ENCODE results near the gene ABLIM2.

ABLIM2 gene

GRCh38 chr4:8052160-8052691 is 106.4 kb downstream of the ABLIM2 start:
- no peak overlapping the region for H3K27ac ChIP-seq (ENCODE audit: low read length)
- no peak for DNase-seq
- H3K4me3 ChIP-seq (ENCODE audit: low read length) = no peak overlapping the region
- H3K27me3 ChIP-seq (replicated peaks; ENCODE audit: insufficient read depth, low read length) = peaks cover 81% of the 10 kb centered on the region
- no peaks in the 10 kb centered on the region for H3K9me2 ChIP-seq (replicated peaks; ENCODE audit: insufficient read depth, low read length)
- H3K4me2 ChIP-seq (ENCODE audit: low read depth, low read length) = no peak overlapping the region
- H3K36me3 ChIP-seq (replicated peaks; ENCODE audit: insufficient read depth, low read length) = no peaks in the 10 kb centered on the region
- no peaks in the 10 kb centered on the region for H3K79me2 ChIP-seq (ENCODE audit: low read length)
- no peaks in the 10 kb centered on the region for H4K20me1 ChIP-seq (ENCODE audit: insufficient read depth, low read length)
- no peaks in the 10 kb centered on the region for H3F3A ChIP-seq (ENCODE audit: insufficient read depth, low read length)
- no peaks in the 10 kb centered on the region for H3K4me1 ChIP-seq (ENCODE audit: low read length)
- no peaks in the 10 kb centered on the region for H3K9me3 ChIP-seq (replicated peaks; ENCODE audit: insufficient read depth, low read length)
- TF ChIP-seq, protein P1, sequence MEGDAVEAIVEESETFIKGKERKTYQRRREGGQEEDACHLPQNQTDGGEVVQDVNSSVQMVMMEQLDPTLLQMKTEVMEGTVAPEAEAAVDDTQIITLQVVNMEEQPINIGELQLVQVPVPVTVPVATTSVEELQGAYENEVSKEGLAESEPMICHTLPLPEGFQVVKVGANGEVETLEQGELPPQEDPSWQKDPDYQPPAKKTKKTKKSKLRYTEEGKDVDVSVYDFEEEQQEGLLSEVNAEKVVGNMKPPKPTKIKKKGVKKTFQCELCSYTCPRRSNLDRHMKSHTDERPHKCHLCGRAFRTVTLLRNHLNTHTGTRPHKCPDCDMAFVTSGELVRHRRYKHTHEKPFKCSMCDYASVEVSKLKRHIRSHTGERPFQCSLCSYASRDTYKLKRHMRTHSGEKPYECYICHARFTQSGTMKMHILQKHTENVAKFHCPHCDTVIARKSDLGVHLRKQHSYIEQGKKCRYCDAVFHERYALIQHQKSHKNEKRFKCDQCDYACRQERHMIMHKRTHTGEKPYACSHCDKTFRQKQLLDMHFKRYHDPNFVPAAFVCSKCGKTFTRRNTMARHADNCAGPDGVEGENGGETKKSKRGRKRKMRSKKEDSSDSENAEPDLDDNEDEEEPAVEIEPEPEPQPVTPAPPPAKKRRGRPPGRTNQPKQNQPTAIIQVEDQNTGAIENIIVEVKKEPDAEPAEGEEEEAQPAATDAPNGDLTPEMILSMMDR (IDR thresholded peaks at IDR 0.05; ENCODE audit: low read length) = no peak
- TF ChIP-seq EZH2 (optimal IDR thresholded peaks at IDR 0.05; ENCODE audit: low read depth, low read length) = no peak
- TF ChIP-seq EZH2phosphoT487 (IDR thresholded peaks at IDR 0.05; ENCODE audit: low read length) = no peak
- H2AFZ ChIP-seq (ENCODE audit: low read length) = no peak overlapping the region
- H3K9ac ChIP-seq (ENCODE audit: low read length) = no peak overlapping the region

- Histone ChIP-seq H3K9ac (ENCODE audit: low read length) (no peak overlapping the region), H3K27ac (ENCODE audit: low read length) (no peak overlapping the region), H3K4me3 (ENCODE audit: low read length) (no peak overlapping the region), H3F3A (ENCODE audit: insufficient read depth, low read length) (no peaks in the 10 kb centered on the region), H3K9me2 (replicated peaks; ENCODE audit: insufficient read depth, low read length) (no peaks in the 10 kb centered on the region), H3K4me1 (ENCODE audit: low read length) (no peaks in the 10 kb centered on the region), H3K27me3 (replicated peaks; ENCODE audit: insufficient read depth, low read length) (peaks cover 82% of the 10 kb centered on the region), H2AFZ (ENCODE audit: low read length) (no peak overlapping the region), H3K4me2 (ENCODE audit: low read depth, low read length) (no peak overlapping the region), H3K79me2 (ENCODE audit: low read length) (no peaks in the 10 kb centered on the region), H3K9me3 (replicated peaks; ENCODE audit: insufficient read depth, low read length) (no peaks in the 10 kb centered on the region), H3K36me3 (replicated peaks; ENCODE audit: insufficient read depth, low read length) (no peaks in the 10 kb centered on the region), H4K20me1 (ENCODE audit: insufficient read depth, low read length) (no peaks in the 10 kb centered on the region)
- no peak for TF ChIP-seq EZH2 (optimal IDR thresholded peaks at IDR 0.05; ENCODE audit: low read depth, low read length)
- TF ChIP-seq, protein P1 (IDR thresholded peaks at IDR 0.05; ENCODE audit: low read length) = no peak
- no peak for DNase-seq
These were observed 107.0 kb downstream of the ABLIM2 start for GRCh38 chr4:8051644-8052043.

GRCh38 chr4:8050555-8051206 is 107.9 kb downstream of the ABLIM2 start:
- Histone ChIP-seq H3K27me3 (replicated peaks; ENCODE audit: insufficient read depth, low read length) (peaks cover 92% of the 10 kb centered on the region), H3K9ac (ENCODE audit: low read length) (no peak overlapping the region), H3K79me2 (ENCODE audit: low read length) (no peaks in the 10 kb centered on the region), H3K4me2 (ENCODE audit: low read depth, low read length) (no peak overlapping the region; the same call in 1 of the 2 replicates), H3K9me3 (replicated peaks; ENCODE audit: insufficient read depth, low read length) (no peaks in the 10 kb centered on the region), H3K36me3 (replicated peaks; ENCODE audit: insufficient read depth, low read length) (no peaks in the 10 kb centered on the region), H3K4me1 (ENCODE audit: low read length) (no peaks in the 10 kb centered on the region), H2AFZ (ENCODE audit: low read length) (no peak overlapping the region), H3F3A (ENCODE audit: insufficient read depth, low read length) (no peaks in the 10 kb centered on the region), H3K27ac (ENCODE audit: low read length) (no peak overlapping the region), H3K9me2 (replicated peaks; ENCODE audit: insufficient read depth, low read length) (no peaks in the 10 kb centered on the region), H3K4me3 (ENCODE audit: low read length) (no peak overlapping the region), H4K20me1 (ENCODE audit: insufficient read depth, low read length) (no peaks in the 10 kb centered on the region)
- TF ChIP-seq EZH2phosphoT487 (IDR thresholded peaks at IDR 0.05; ENCODE audit: low read length) = no peak
- TF ChIP-seq EZH2 (optimal IDR thresholded peaks at IDR 0.05; ENCODE audit: low read depth, low read length) = no peak
- TF ChIP-seq, protein P1 (IDR thresholded peaks at IDR 0.05; ENCODE audit: low read length) = no peak
- no peak for DNase-seq
